GM06990 (cell line): Measurements from ENCODE around the gene SLC9A8.
"Not testable (repeated sequence)": the region's sequence is repeated elsewhere in the genome, so short reads cannot be mapped to it uniquely, and the experiment has no call there.

Experiments used
- DNase-seq: peaks from one replicate; pipeline ENCODE4 v3.0.0-alpha.2; 2011; ENCODE audit not compliant: insufficient read length; ENCODE audit errors: extremely low read depth
- H3K27me3 ChIP-seq: replicated peaks from 2 replicates; pipeline ENCODE4 v1.6.0; 2011; ENCODE audit warnings: low read length; ENCODE audit not compliant: control insufficient read depth, insufficient read depth
- H3K36me3 ChIP-seq: 2 replicates; pipeline ENCODE4 v1.5.1; 2011; ENCODE audit warnings: low read length; ENCODE audit not compliant: control insufficient read depth, insufficient read depth
- H3K4me3 ChIP-seq: replicated peaks from 2 replicates; pipeline ENCODE4 v1.5.1; 2011; ENCODE audit warnings: low read depth, mild to moderate bottlenecking, control low read depth, low read length
- CTCF ChIP-seq: IDR thresholded peaks from 2 replicates; pipeline ENCODE4 v1.5.1; 2011; ENCODE audit warnings: low read length, control low read depth, mild to moderate bottlenecking, inconsistent platforms; ENCODE audit not compliant: insufficient read depth, poor library complexity, severe bottlenecking

Gene SLC9A8

GRCh38 chr20:49768204-49769047, 44.2 kb upstream of the SLC9A8 start:
- TF ChIP-seq CTCF, result no peak
- no peak for DNase-seq
- no peak overlapping the region for H3K4me3 ChIP-seq
- H3K27me3 ChIP-seq, result no peaks in the 10 kb centered on the region
- no peaks in the 10 kb centered on the region for H3K36me3 ChIP-seq

GRCh38 chr20:49769048-49769581, 43.5 kb upstream of the SLC9A8 start:
- Histone ChIP-seq H3K27me3 (no peaks in the 10 kb centered on the region), H3K36me3 (no peaks in the 10 kb centered on the region), H3K4me3 (no peak overlapping the region)
- TF ChIP-seq CTCF, result no peak
- no peak for DNase-seq

GRCh38 chr20:49770634-49771033, 42.0 kb upstream of the SLC9A8 start:
- DNase-seq, result no peak
- Histone ChIP-seq H3K27me3 (no peaks in the 10 kb centered on the region), H3K4me3 (no peak overlapping the region), H3K36me3 (no peaks in the 10 kb centered on the region)
- TF ChIP-seq CTCF, result no peak

- H3K27me3 ChIP-seq, H3K36me3 ChIP-seq, DNase-seq, H3K4me3 ChIP-seq: not testable (repeated sequence)
Measured at GRCh38 chr20:49774213-49774612, 38.4 kb upstream of the SLC9A8 start.

GRCh38 chr20:49775229-49775693, 37.4 kb upstream of the SLC9A8 start:
- Histone ChIP-seq H3K27me3 (no peaks in the 10 kb centered on the region), H3K36me3 (no peaks in the 10 kb centered on the region), H3K4me3 (no peak overlapping the region)
- no peak for DNase-seq
- no peak for TF ChIP-seq CTCF

- DNase-seq, result no peak
- no peaks in the 10 kb centered on the region for H3K27me3 ChIP-seq
- H3K36me3 ChIP-seq, result no peaks in the 10 kb centered on the region
- TF ChIP-seq CTCF, result no peak
- no peak overlapping the region for H3K4me3 ChIP-seq
Measured at GRCh38 chr20:49779972-49780371, 32.7 kb upstream of the SLC9A8 start.
